HG02763 (cell line): ENCODE results near the gene ZFR2.
"Not testable (repeated sequence)": the region's sequence is repeated elsewhere in the genome, so short reads cannot be mapped to it uniquely, and the experiment has no call there.

Source experiments
- ATAC-seq: cut with Tn5 transposase; IDR thresholded peaks from one replicate; pipeline ENCODE4 v1.9.1; 2021; ENCODE audit warnings: mild to moderate bottlenecking, moderate library complexity; ENCODE audit not compliant: unreplicated experiment

The ZFR2 gene

DNA sequence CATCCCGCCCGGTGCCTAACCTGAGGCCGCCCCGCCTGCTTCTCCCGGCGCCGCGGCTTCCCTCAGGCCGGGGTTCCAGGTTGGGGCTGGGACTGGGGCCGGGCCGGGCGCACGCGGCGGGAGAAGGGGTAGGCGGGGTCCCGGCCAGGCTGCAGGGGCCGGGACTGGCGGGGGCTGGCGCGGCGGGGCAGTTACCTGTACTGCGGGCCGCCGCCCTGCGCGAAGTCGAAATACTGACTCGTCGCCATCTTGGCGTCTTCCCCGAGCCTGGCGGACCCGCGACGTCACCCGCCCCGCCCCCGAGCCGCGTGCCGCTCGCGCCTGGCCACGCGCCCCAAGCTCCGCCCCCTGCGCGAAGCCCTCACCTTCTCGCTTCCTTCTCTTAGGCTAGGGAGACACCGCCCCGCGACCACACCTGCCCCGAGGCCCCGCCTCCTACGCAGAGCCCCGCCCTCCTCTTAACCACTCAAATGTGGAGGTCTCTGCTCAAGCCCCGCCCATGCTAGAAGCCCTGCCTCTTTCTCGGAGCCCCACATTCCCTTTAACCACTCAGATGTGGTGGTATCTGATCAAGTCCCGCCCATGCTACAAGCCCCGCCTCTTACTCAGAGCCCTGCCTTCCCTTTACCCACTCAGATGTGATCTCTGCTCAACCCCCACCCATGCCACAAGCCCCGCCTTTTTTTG lies at the start of gene ZFR2:
Gene ZFR2, minus strand, starts transcription at position 269 of the 687 bp plus-strand sequence. Its CDS starts 21 bp downstream, at position 248.
- ATAC-seq, result no peak

DNA sequence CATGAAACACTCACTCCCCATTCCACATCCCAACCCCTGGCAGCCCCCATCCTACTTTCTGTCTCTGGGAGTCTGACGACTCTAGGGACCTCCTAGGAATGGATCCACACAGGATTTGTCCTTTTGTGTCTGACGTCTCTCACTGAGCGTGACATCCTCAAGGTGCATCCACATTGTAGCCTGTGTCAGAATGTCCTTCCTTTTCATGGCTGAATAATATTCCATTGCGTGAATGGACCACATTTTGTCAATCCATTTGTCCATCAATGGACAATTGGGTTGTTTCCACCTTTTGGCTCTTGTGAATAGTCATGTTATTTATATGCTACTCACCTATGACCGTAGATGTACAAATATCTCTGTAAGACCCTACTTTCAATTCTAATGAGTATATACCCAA lies 47.2 kb upstream of the ZFR2 start:
- ATAC-seq, result no peak

DNA sequence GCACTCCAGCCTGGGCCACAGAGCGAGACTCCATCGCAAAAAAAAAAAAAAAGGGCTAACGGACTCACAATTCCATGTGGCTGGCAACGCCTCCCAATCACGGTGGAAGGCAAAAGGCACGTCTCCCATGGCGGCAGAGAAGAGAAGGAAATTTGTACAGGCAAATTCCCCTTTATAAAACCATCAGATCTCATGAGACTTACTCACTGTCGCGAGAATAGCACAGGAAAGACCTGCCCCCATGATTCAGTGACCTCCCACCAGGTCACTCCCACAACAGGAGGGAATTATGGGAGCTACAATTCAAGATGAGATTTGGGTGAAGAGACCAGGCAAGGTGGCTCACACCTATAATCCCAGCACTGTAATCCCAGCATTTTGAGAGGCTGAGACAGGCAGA lies 45.4 kb upstream of the ZFR2 start:
- no peak for ATAC-seq

DNA sequence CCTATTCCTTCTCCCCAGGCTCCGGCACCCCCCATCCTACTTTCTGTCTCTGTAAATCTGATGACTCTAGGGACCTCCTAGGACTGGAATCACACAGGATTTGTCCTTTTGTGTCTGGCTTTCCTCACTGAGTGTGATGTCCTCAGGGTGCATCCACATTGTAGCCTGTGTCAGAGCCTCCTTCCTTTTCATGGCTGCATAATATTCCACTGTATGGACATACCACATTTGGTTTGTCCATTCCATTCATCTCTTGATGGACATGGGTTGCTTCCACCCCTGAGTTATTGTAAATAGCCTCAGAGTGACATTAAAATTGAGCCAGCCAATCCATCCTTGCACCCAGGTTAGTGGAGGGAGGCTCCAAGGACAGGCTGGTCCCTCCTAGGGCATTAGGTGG lies 41.3 kb upstream of the ZFR2 start:
- no peak for ATAC-seq

DNA sequence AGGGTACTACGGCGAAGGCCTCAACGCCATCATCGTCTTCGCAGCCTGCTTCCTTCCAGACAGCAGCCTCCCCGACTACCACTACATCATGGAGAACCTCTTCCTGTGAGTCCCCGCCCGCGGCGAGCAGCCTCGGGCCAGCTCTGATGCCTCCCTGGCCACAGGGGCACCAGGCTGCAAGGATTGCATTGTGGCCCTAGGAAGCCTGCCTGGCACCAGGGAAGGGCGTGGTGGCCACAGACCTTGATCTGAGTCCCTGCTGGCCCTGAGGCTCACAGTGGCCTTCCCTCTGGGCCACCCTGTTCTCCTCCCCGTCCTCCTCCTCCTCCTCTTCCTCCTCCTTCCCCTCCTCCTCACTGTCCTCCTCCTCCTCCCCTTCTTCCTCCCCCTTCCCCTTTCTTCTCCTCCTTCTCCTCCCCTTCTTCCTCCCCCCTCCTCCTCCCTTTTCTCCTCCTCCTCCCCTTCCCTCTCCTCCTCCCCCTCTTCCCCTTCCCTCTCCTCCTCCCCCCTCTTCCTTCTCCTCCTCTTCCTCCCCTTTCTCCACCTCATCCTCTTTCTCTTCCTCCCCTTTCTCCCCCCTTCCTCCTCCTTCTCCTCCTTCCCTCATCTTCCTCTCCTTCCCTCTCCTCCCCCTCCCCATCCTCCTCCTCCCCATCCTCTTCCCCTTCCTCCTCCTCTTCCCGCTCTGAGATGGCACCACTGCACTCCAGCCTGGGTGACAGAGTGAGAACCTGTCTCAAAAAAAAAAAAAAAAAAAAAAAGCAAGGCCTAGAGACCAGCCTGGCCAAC lies 39.6 kb upstream of the ZFR2 start:
- ATAC-seq, result no peak

DNA sequence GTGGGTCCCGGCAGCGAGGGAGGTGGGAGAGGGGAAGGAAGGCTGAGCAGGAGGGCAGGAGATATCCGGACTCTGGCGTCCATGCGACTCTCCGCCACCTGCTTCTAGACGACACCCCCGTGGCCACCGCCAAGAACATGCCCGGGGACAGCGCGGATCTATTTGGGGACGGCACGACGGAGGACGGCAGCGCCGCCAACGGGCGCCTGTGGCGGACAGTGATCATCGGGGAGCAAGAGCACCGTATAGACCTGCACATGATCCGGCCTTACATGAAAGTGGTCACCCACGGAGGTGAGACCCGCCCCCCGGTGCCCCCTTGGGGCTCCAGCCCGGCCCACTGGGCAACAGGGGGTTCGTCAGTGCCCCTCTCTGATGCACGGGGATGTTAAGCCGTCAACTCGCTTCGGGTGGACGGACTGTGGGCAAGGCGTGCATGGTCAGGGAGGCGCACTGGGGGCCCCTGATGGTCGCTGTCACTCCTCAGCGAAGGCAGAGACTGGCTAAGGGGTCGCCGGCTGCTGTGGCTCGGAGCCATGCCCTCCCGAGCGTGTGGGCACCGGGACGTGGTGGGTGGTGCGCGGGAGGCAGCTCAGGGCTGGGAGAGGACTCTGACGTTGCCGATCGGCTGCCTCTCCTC lies 38.9 kb upstream of the ZFR2 start:
- no peak for ATAC-seq

DNA sequence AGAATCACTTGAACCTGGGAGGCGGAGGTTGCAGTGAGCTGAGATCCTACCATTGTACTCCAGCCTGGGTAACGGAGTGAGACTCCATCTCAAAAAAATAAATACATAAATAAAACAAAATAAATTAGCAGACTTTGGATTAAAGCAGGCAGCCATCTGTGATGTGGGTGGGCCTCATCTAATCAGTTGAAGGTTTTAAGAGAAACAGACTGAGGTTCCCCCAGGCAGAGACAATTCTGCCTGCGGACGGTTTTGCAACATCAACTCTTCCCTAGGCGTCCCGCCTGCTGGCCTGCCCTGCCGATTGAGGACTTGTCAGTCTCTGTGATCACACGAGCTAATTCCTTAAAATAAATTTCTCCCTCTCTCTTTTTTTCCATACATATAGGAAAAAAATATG lies 35.4 kb upstream of the ZFR2 start:
- ATAC-seq, result no peak

DNA sequence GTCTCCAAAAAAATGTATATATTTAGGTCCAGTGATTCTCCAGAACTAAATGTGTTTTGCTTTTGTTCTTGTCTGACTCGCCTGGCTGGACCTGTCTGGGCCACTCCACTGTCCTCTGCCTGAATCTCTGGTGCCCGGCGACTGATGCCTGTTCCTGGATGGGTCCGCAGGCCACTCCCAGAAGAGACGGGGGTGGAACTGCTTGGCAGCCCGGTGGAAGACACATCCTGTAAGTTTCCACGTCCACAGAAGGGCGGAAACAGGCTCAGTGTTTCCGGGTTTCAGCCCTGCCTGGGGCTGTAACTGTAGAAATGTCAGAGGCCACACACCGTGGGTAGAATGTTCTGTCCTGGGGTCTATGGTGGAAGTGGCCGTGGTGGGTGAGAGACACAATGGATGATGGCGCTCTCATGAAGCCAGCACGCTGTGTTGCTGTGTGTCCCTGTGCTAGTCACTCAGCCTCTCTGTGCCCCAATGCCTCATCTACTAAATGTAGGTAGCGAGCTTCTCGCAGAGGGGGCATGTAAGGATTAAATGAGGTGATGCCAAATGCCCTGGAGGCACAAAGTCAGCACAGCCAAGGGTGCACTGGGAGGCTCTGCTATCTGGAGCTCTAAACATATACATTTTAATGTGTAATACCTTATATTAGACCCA lies 33.6 kb upstream of the ZFR2 start:
- ATAC-seq, result no peak

DNA sequence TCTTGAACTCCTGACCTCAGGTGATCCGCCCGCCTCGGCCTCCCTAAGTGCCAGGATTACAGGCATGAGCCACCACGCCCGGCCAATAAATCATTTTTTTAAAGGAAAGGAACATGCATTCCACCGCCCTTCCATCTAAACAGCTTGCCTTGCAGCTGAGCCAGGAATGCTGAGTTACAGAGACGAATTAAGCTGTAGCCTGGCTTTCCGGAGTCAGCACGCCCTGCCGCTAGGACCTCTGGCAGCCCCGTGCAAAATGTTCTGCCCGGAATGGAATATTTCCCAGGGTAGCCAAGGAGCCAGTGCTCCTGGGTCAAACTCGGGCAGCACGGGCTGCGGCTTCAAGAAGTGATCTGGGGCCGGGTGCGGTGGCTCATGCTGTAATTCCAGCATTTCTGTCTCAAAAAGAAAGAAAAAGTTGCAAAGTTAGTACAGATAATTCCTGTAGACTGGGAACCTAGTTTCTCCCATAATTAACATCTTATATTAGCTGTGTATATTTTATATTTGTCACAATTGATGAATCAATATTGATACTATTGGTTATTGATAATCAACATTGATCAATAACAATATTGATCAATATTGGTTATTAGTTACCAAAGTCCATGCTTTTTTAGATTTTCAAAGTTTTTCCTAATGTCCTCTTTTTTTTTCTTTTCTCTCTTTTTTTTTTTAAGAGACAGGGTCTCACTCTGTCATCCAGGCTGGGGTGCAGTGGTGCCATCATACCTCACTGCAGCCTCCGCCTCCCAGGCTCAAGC lies 30.9 kb upstream of the ZFR2 start:
- no peak for ATAC-seq

DNA sequence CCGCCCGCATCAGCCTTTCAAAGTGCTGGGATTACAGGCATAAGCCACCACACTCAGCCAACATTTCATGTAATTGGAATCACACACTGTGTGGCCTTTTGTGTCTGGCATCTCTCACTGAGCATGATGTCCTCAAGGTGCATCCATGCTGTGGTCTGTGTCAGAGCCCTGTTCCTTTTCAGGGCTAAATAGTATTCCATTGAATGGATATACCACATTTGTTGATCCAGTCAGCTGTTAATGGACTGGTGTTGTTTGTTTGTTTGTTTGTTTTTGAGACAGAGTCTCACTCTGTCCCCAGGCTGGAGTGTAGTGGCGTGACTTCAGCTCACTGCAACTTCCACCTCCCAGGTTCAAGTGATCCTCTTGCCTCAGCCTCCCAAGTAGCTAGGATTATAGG lies 29.6 kb upstream of the ZFR2 start:
- ATAC-seq, result no peak

DNA sequence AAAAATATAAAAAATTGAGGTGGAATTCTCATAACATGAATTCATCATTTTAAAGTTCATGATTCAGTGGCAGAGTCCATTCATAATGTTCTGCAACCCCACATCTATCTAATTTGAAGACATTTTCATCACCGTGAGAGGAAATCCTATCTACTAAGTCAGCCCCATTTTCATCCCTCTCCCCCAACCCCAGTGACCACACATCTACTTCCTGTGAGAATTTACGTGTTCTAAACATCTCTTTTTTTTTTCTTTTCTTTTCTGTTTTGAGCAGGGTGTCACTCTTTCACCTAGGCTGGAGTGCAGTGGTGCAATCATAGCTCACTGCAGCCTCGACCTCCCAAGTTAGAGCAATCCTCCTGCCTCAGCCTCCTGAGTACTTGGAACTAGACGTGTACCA lies 29.1 kb upstream of the ZFR2 start:
- no peak for ATAC-seq

DNA sequence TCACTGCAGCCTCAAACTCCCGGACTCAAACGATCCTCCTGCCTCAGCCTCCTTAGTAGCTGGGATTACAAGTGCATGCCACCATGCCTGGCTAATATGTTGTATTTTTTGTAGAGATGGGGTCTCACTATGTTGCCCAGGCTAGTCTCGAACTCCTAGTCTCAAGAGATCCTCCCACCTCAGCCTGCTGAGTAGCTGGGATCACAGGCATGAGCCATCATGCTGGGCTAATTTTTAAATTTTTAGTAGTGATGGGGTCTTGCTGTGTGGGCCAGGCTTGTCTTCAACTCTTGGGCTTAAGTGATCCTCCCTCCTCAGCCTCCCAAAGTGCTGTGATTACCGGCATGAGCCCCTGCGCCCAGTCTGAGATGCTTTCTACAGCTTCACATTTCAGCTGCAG lies 26.9 kb upstream of the ZFR2 start:
- ATAC-seq, result no peak

DNA sequence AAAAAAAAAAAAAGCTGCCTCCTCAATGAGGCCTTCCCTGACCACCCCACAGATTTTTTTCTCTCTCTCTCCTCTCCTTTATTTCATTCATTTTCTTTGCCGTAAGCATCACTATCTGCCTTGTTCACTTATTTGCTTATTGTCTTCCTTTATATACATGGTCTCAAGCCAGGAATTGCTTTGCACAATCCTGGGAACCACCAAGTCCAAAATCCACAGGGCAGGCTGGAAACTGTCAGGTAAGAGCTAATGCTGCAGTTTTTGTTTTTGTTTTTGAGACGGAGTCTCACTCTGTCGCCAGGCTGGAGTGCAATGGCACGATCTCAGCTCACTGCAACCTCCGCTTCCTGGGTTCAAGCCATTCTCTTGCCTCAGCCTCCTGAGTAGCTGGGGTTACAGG lies 26.1 kb upstream of the ZFR2 start:
- ATAC-seq, result not testable (repeated sequence)

DNA sequence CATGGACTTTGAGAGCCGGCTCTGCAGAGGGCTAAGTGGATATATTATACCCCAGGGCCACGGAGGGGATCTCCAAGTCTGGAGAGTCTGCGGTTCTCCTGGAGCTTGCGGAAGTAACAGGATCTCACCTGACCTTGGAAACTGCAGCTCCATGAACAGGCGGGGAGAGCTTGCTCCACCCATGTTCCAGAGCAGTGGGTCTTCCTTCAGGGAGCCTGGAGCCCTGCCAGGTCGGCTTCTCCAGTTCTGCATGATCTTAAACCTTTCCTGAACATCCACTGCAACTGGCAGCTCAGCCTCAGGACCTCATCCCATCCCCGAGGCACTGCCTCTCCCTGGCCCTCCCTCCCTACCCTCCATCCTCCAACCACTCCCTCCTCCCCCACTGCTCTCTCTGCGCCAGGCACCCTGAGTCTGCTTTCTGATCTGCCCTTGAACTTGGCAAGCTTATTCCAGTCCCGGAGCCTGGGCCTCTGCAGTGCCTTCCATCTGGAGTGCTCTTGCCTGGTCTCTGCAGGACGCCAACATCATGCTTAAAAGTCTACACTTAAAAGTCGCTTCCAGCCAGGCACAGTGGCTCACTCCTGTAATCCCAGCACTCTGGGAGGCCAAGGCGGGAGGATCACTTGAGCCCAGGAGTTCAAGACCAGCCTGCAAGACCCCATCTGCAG lies 24.8 kb upstream of the ZFR2 start:
- no peak for ATAC-seq

DNA sequence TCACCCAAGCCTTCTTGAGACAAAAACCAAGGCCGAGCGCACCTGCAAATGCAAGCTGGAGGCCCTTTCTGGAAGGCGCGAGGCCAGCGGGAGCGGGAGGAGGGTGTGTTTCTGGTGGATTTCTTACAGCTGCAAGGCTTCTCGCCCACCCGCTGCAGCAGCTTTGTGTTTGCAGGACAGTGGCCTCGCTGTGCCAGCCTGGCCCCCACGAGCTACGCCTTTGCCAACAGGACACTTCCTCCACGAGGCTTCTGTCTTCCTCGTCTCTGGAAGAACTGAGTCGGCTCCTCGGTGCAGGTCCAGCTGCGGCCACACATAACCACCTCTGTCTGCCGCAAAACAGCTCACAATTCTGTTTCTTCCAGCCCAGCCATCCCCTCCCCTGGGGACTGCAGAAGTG lies 21.8 kb upstream of the ZFR2 start:
- ATAC-seq, result no peak

DNA sequence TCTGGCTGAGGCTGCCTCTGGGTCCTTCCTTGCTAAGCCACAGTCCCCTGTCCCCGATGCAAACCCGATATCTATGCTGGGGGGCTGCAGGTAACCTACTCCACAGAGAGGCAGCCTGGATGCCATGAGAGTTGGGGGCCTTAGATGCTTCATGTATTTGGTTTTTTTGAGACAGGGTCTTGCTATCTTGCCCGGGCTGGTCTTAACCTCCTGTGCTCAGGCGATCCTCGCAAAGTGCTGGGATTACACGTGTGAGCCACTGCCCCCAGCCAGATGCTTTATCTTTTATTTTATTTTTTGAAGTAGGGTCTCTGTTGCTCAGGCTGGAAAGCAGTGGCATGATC lies 13.2 kb upstream of the ZFR2 start:
- no peak for ATAC-seq

DNA sequence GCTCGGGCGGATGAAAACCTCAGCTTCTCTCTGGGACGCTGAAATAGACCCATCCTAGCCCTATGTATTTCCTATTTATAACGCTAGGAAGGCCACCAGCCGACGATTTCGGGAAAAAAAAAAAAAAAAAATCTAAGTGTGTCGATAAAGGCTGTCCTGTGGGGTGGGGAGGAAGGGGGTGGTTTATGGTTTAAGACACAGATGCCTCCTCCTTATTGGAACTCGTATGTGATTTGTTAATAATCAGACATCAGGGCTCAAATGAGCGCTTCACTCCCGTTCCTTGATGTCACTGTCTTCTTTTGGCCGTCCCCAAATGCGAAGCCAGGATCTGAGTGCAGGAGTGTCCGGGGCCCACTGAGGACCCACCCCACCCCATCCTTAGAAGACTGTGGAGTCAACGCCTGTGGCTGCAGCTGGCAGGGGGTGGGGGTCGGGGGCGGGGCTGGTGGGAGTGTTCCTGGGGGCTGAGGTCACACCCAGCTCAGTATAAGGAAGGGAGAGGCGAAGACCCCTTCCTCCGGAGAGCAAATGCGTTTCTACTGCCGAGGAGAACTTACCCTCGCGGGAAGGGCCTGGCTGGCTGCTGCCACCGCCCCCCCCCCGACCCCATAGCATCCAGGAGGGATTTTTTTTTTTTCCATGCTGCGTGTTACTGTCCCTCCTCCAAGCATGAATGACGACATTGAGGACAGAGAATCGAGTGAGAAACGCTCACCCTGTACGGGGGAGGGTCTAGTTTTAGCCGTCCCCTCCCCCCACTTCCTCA lies 12.6 kb upstream of the ZFR2 start:
- no peak for ATAC-seq

DNA sequence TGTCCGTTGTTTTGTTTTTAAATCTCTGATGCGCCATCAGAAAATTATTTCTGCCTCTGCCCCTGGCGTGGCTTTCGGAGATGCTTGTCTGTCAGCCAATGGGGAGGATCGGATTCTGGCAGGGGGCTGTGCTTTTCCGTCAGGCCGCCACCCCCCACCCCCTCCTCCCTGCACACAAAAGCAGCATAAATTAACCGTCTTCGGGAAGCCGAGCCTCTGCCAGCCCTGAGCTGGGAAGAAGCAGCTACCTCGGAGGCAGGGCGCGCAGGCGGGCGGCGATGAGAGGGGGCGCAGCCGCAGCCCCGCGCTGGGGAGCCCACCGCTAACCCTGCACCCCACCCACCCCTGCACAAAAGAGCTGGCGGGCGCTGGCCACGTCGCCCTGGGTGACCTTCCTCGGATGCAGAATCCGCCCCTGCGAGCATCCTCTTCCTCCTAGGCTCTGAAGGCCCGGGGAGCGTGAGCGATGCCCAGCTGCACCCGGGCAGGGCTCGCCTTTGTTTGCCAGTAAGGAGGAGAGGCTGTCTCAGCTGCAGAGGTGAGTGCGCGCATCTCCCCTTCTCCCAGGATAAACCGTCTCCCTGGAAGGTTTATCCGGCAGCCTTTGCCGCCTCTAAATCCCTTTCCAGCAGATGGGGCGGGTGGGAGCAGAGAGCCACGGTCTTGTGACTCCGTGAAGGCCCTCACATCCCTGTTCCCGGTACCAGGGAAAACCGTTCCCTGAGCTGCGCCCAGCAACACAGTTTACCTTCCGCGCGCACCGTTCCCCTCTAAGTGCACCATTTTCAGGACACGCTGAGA lies 11.8 kb upstream of the ZFR2 start, which contains the start of gene ATCAY:
Gene ATCAY, plus strand, starts transcription at position 215 of the 801 bp plus-strand sequence. CDS start 5,083 bp downstream, outside the sequence.
- ATAC-seq, result no peak

DNA sequence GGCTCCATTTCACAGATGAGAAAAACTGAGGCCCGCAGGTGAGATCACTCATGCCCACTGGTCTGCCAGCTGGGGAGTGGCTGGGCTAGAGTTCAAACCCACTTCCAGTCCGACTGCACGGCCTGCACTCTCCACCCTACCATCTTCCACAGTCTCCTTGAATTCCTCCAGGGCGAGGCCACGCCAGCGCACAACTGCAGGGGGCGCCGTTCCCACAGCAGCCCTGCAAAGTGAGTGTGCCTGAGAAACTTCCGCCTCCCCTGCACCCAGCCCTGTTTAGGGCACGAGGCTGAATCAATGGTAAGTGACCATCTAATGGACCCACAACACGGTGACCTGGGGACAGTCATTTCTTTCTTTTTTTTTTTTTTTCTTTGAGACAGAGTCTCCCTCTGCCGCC lies 10.8 kb upstream of the ZFR2 start:
- no peak for ATAC-seq
